ENCODE measurements around the gene TAP1.

The TAP1 gene

DNA sequence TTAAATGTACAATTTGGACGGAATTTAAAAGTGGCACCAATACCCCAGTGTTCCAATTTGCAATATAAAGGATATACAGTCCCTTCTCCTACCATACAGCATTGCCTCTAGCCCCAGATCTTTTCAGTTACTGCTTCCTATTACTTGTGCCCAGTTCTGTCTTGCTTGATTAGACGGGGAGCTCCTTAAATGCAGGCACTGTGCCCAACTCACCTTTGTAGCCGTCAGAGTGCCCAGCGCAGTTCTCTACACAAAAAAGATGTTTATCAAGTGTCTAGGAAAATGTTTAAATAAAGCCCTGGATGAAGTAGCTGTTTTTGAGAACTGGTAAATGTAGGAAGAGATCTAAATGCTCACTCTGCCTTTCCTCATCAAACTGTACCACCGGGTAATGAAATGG is 22.6 kb downstream of the TAP1 start:
- intact Hi-C loops (cut with DNase I; ENCODE audit: low total_unique reads), result no loop called here
- no peak for DNase-seq
- TF ChIP-seq, protein P1, sequence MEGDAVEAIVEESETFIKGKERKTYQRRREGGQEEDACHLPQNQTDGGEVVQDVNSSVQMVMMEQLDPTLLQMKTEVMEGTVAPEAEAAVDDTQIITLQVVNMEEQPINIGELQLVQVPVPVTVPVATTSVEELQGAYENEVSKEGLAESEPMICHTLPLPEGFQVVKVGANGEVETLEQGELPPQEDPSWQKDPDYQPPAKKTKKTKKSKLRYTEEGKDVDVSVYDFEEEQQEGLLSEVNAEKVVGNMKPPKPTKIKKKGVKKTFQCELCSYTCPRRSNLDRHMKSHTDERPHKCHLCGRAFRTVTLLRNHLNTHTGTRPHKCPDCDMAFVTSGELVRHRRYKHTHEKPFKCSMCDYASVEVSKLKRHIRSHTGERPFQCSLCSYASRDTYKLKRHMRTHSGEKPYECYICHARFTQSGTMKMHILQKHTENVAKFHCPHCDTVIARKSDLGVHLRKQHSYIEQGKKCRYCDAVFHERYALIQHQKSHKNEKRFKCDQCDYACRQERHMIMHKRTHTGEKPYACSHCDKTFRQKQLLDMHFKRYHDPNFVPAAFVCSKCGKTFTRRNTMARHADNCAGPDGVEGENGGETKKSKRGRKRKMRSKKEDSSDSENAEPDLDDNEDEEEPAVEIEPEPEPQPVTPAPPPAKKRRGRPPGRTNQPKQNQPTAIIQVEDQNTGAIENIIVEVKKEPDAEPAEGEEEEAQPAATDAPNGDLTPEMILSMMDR (IDR thresholded peaks at IDR 0.05), result no peak

GRCh38 chr6:32830017-32830416 is 23.5 kb downstream of the TAP1 start:
- H3K36me3 ChIP-seq, result peaks cover 11 to 63% (median 47%) of the 10 kb centered on the region in 3 donors
- no peaks in the 10 kb centered on the region for H3K9me3 ChIP-seq
- no peaks in the 10 kb centered on the region for H3K4me1 ChIP-seq
- no peak overlapping the region for H3K27ac ChIP-seq
- intact Hi-C loops (cut with DNase I; ENCODE audit: low total_unique reads), result no loop called here
- TF ChIP-seq, protein P1 (IDR thresholded peaks at IDR 0.05), result no peak
- no peaks in the 10 kb centered on the region for H3K27me3 ChIP-seq
- no peak overlapping the region for H3K4me3 ChIP-seq
- no peak for DNase-seq

More for the DNA sequence above, 22.6 kb downstream of the TAP1 start:
- Histone ChIP-seq H3K27ac (no peak overlapping the region), H3K9me3 (no peaks in the 10 kb centered on the region), H3K36me3 (peaks cover 11 to 70% (median 49%) of the 10 kb centered on the region in 3 donors), H3K27me3 (no peaks in the 10 kb centered on the region), H3K4me1 (no peaks in the 10 kb centered on the region), H3K4me3 (no peak overlapping the region)

DNA sequence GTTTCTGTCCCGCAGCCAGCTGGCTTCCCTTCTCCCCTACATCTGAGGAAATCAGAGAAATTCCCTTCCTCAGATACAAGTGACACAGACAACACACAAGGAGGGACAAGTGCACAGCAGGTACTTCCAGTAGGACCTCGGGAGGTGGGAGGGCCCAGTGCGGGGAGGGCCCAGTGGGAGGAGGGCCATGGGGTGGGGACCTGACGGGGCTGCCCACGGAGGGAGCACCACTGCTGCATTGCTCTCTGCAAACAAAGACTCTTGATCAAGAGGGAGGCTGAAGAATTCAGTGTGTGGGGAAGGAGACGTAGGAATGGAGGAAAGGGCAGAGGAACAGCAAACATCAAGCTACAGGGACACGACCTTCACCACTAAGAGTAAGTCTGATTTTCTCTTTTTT is 24.0 kb downstream of the TAP1 start:
- Histone ChIP-seq H3K9me3 (no peaks in the 10 kb centered on the region), H3K4me1 (no peaks in the 10 kb centered on the region), H3K27me3 (no peaks in the 10 kb centered on the region), H3K27ac (no peak overlapping the region), H3K36me3 (peaks cover 11 to 58% (median 45%) of the 10 kb centered on the region in 3 donors), H3K4me3 (no peak overlapping the region)
- intact Hi-C loops (cut with DNase I; ENCODE audit: low total_unique reads), result loop anchor here (5.0 kb wide), 1 partner anchor 38 kb away; no protein-coding TSS in a partner anchor
- DNase-seq, result no peak
- TF ChIP-seq, protein P1 (IDR thresholded peaks at IDR 0.05), result no peak

DNA sequence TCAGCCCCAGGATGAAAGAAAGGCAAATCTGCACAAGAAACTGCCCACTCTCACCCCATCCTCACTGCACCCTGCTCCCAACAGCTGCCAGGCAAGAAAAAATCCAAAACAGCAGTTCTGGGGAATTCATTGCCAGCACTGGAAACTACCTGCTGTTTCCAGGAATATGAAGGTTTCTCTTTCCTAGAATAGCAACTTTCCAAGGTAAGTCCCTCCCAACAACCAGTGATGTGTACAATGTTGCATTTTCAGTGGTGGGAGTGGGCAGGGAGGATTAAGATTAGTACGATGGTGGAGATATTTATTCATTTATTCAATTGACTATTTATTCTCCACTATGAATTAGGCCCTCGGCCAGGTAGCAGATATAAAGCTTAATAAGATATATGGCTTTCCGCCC is 26.5 kb downstream of the TAP1 start:
- TF ChIP-seq, protein P1 (IDR thresholded peaks at IDR 0.05), result no peak
- H3K27ac ChIP-seq, result no peak overlapping the region
- no peaks in the 10 kb centered on the region for H3K9me3 ChIP-seq
- no peaks in the 10 kb centered on the region for H3K27me3 ChIP-seq
- H3K4me3 ChIP-seq, result no peak overlapping the region
- intact Hi-C loops (cut with DNase I; ENCODE audit: low total_unique reads), result loop anchor here (5.0 kb wide), 1 partner anchor 40 kb away; no protein-coding TSS in a partner anchor
- no peaks in the 10 kb centered on the region for H3K4me1 ChIP-seq
- DNase-seq, result no peak
- H3K36me3 ChIP-seq, result peaks cover 11 to 45% (median 39%) of the 10 kb centered on the region in 3 donors

DNA sequence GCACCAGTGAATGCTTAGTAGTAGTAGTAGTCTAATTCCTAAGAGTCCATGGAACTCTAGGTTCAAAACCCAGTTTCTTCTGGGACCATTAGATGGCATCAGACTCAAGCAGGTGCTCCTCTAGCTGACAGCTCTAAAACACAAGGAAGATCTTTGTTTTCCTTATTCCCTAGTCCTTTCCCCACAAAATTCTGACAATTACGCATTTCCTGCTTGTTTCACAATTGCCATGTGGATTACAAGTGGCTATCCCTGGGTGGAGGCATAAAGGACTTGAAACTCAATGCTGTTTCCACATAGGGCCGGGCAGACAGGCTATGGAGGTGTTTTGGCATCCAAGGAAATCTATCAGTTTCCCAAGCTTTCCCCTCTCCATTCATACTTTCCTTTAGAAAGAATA is 27.5 kb downstream of the TAP1 start:
- no peak overlapping the region for H3K4me3 ChIP-seq
- H3K36me3 ChIP-seq, result peaks cover 8 to 36% (median 28%) of the 10 kb centered on the region in 3 donors
- no peak overlapping the region for H3K27ac ChIP-seq
- H3K9me3 ChIP-seq, result no peaks in the 10 kb centered on the region
- intact Hi-C loops (cut with DNase I; ENCODE audit: low total_unique reads), result loop anchor here (5.0 kb wide), 1 partner anchor 41 kb away; no protein-coding TSS in a partner anchor
- no peaks in the 10 kb centered on the region for H3K27me3 ChIP-seq
- no peak for DNase-seq
- TF ChIP-seq, protein P1 (IDR thresholded peaks at IDR 0.05), result peak; percentile 35 to 43
- no peaks in the 10 kb centered on the region for H3K4me1 ChIP-seq

GRCh38 chr6:32819729-32820128 is 33.8 kb downstream of the TAP1 start:
- DNase-seq, result no peak

More at GRCh38 chr6:32819729-32820128, 33.8 kb downstream of the TAP1 start:
- intact Hi-C loops (cut with DNase I; ENCODE audit: low total_unique reads), result no loop called here
- Histone ChIP-seq H3K4me1 (peaks cover 0 to 4% (median 0%) of the 10 kb centered on the region in 4 donors), H3K27ac (no peak overlapping the region), H3K36me3 (no peaks in the 10 kb centered on the region), H3K4me3 (no peak overlapping the region), H3K9me3 (no peaks in the 10 kb centered on the region), H3K27me3 (no peaks in the 10 kb centered on the region)
- TF ChIP-seq, protein P1 (IDR thresholded peaks at IDR 0.05), result no peak

Data from tibial artery (tissue), 4 donors.